GM10847 (cell line): ENCODE results near the gene TMEM63A.

Experiments
- POLR2A ChIP-seq: IDR thresholded peaks from 2 replicates; pipeline ENCODE4 v1.6.1; 2011; ENCODE audit not compliant: insufficient read length; ENCODE audit errors: extremely low read depth

The TMEM63A gene

GRCh38 chr1:225890346-225891228 is 8.4 kb upstream of the TMEM63A start:
- TF ChIP-seq POLR2A = no peak

DNA sequence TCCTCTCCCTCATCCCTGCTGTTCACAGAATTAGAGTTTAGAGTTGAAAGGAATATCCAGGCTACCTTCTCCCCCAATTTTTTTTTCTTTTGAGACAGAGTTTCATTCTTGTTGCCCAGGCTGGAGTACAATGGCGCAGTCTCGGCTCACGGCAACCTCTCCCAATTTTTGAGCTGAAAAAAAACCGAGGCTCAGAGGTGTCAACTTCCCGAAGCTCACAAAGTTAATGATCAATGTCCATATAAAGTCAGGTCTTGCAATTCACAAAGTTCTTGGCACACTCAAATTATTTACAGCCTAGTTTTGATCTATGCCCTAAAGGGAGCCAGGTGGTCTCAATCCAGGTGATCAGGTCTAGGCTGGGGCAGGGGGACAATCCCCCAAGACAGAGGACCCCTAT is 7.6 kb upstream of the TMEM63A start:
- no peak for TF ChIP-seq POLR2A

DNA sequence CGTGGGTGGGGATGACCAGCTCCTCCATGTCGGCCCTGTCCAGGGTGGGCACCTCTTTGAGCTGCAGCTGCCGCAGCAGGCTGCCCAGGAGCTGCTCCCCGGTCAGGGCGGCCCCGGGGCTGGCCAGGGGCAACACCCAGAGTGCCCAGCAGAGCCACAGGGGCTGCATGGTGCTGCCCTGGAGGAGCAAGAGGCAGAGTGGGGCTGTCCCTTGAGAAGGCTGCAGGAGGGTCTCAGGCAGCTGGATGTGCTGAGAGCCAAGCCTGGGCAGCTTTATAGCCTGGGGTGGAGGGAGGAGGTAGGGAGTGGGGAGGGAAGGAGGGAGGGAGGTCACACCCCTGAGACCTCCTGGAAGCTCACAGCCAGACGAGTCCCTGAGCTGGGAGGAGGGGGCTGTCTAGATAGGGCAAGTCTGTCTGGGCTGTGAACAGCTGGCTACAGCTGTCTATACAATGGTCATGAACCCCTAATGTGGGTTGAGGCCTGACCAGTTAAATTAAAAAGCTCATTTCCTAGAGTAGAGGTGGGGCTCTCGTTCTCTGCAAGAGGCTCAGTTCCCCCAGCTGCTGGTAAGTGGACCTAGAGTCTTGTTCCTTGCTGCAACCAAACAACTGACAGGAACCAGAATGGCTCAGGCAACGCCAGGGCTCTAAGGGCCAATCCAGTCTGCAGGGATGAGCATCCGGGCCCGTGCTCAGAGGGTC is 6.9 kb upstream of the TMEM63A start, which contains the start of gene LEFTY1:
TSS of gene LEFTY1 (minus strand) at position 249 of the 704 bp plus-strand sequence. CDS start at position 169, 80 bp downstream.
- no peak for TF ChIP-seq POLR2A

DNA sequence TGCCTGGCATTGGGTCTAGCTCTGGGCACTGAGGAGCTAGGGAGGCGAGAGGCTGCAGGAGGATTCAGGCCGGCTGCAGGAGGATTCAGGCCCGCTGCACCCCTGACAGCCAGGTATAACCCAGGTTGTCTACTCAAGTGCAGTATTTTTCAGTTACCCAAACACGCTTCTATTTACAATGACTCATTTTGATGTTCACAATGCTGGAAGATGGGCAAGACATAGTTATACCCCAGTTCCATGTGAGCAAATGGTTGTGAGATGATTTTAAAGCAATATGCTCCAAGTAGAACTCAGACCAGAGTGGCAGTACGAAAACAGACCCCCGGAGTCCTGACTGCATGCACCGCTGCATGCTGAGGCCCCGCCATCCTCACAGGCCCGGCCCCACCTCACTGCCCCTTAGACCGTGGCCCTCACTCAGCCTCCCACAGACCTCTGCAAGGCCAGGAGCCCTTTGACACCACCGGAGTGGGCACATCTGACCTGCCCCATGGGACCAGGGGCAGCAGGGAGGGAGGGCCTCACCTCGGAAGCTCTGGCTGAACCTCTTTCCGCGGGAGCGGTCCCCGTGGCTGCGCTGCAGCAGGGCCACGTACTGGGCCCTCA is 6.2 kb upstream of the TMEM63A start:
- TF ChIP-seq POLR2A = no peak

- TF ChIP-seq POLR2A = no peak
Measured at GRCh38 chr1:225887030-225887314, 4.8 kb upstream of the TMEM63A start.

DNA sequence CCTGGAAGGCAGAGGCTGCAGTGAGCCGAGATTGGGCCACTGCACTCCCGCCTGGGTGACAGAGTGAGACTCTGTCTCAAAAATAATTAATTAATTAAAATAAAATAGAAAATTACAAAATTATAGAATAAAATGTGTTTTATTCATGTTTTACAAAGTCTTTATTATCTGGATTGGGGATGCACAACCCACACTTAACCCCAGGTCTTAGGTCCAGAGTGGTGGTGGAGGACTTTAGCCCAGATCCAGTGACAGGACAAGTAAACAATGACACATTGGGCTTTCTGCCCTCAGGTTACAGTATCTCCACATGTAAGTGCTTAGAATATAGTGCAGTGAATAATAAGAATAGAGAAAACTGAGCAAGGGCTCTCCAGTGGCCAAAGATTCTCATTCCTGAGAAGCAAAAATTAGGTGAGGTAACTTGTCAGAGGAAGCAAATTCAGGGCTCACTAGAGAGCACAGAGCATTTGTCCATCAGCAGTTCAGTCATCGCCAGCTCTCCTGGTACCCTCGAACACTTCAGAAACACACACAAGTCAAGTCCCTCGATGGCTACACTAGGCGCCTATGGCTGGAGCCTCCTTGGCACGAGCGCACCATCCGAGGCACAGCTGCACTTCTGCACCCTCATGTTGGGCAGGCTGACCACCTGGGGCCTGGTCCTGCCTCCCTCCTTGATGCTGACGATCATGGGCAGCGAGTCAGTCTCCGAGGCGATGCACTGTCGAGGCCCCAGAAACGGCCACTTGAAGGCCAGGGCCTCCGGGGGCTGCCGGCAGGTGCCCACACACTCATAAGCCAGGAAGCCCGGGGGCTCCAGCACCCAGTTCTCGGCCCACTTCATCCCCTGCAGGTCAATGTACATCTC is 4.2 kb upstream of the TMEM63A start:
- TF ChIP-seq POLR2A = no peak

DNA sequence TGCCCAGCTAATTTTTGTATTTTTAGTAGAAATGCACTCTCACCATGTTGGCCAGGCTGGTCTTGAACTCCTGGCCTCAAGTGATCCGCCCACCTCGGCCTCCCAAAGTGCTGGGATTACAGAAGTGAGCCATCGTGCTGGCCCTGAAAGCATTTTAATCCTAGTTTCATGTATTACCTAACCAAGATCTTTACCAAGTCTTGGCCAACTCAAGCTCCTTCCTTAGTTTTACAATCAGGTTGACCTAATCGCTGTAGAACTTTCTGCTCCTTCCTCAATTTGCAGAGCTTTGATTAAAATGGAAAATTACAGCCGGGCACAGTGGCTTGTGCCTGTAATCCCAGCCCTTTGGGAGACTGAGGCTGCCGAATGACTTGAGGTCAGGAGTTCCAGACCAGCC is 3.2 kb upstream of the TMEM63A start:
- no peak for TF ChIP-seq POLR2A

GRCh38 chr1:225883616-225884265 is 1.6 kb upstream of the TMEM63A start:
- TF ChIP-seq POLR2A = no peak

- no peak for TF ChIP-seq POLR2A
Measured at GRCh38 chr1:225882694-225883615, 775 bp upstream of the TMEM63A start.

DNA sequence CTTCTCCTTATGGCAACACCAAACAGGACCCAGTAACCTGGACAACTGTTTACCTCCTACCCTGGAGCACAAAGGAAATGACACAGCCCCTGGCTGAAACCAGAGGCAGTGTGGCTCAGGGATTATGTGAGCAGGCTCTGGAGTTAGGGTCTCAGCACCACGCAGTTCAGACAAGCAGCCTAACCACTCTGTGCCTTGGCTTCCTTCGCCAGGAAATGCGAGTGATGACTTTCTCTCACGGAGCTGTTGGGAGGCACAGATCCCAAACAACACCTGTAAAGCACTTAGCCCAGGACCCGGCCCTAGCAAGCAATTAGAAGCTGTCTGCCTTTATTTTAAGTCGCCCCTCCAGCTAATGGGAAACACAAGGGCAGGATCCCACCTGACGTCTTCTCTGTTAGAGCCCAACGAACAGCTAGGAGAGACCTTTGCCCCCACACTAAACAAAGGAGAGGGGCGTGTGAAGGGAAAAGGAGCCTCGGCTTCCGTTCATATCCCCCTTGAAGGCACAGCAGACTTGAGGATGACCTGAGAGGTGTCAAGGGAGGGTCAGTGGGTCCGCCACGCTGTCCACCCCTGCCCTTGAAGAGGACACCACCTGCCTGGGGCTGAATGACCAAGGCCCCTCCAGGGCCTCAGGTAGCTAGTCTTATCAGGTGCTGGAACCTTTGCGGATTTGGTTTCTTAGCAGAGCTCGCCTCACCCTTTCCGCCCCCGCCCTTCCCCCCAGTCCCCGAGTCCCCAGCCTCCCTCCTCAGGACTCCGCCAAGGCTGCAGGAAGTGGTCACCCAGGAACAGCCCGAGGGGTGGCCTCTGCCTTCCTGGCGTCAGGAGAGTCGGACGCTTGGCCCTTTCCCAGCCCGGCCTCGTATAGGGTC is 860 bp downstream of the TMEM63A start:
- no peak for TF ChIP-seq POLR2A

DNA sequence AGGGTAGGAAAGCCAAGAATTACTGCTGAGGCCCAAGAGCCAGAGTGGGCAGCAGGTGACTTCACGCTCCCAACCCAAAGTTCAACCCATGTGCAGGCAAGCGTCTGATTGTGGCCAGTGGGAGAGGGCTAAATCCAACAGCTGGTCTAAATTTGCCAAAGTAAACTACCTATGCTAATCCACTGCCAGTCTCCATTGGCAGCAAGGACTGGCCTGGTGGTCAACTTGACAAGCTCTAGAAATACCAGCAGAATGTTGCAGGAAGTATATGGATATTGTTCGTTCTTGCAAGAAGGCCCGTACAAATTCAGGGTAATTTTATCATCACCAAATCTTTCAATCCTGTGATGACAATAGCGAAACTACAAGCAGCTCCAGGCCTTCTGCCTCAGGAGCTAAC is 1.5 kb downstream of the TMEM63A start:
- no peak for TF ChIP-seq POLR2A

- no peak for TF ChIP-seq POLR2A
Measured at GRCh38 chr1:225880222-225880588, 2.0 kb downstream of the TMEM63A start.

DNA sequence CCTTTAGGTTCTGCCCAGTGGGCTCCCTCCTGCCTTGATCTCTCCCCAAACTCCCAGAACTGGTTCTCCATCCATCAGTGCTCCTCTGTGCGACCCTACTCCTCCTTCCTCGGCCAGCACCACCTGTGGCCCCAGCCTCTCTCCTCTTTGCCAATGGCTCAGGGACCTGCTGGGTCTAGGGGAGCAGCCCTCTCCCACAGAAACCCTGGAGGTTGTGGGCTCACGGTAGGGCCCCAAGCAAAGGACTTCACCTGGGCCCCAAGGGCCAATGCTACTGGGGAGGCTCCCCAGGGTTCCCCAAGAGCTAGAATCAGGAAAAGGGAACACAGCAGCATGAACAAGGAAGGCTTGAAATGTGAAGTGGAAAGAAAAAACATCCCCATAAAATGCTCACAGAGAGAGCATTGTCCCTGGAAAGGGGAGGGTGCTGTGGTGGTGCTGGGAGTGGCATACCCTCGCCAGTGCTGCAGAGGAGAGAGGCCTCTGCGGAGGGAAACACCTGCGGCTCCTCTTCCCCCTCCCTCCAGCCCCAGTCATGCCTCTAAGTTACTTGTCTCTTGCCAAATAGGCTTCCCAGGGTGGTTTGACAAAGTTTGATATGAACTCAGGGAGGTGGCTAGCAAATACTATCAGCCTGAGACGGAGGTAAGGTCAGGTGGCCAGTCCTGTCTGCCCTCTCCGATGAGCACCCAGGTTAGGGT is 2.5 kb downstream of the TMEM63A start:
- TF ChIP-seq POLR2A = no peak
